ENCODE data around the gene TBC1D14.

The TBC1D14 gene

GRCh38 chr4:7004331-7004730 lies 94.7 kb downstream of the TBC1D14 start:
- no peak for DNase-seq

- DNase-seq, result no peak
These were observed 95.9 kb downstream of the TBC1D14 start for GRCh38 chr4:7005571-7005970.

- no peak for DNase-seq
These were observed 96.8 kb downstream of the TBC1D14 start for GRCh38 chr4:7006411-7006810.

- no peak for DNase-seq
These were observed 97.7 kb downstream of the TBC1D14 start for GRCh38 chr4:7007142-7007907.

- DNase-seq, result no peak
These were observed 98.3 kb downstream of the TBC1D14 start for GRCh38 chr4:7007944-7008343.

- no peak for DNase-seq
These were observed 99.9 kb downstream of the TBC1D14 start for GRCh38 chr4:7009564-7009963.

GRCh38 chr4:7013175-7013574 lies 103.5 kb downstream of the TBC1D14 start:
- no peak for DNase-seq

GRCh38 chr4:7014815-7015214 lies 105.2 kb downstream of the TBC1D14 start:
- no peak for DNase-seq

GRCh38 chr4:7015383-7016035 lies 105.9 kb downstream of the TBC1D14 start:
- DNase-seq, result no peak

GRCh38 chr4:7016086-7016485 lies 106.5 kb downstream of the TBC1D14 start:
- no peak for DNase-seq

- no peak for DNase-seq
These were observed 106.9 kb downstream of the TBC1D14 start for GRCh38 chr4:7016512-7016911.

- no peak for DNase-seq
These were observed 107.9 kb downstream of the TBC1D14 start for GRCh38 chr4:7017446-7018048.

- DNase-seq, result no peak
These were observed 108.7 kb downstream of the TBC1D14 start for GRCh38 chr4:7018281-7018680.

GRCh38 chr4:7019367-7019766 lies 109.7 kb downstream of the TBC1D14 start:
- DNase-seq, result no peak

- no peak for DNase-seq
These were observed 110.7 kb downstream of the TBC1D14 start for GRCh38 chr4:7020290-7020689.

- no peak for DNase-seq
These were observed 111.2 kb downstream of the TBC1D14 start for GRCh38 chr4:7020856-7021255.

GRCh38 chr4:7021355-7021754 lies 111.7 kb downstream of the TBC1D14 start:
- no peak for DNase-seq

GRCh38 chr4:7021930-7022664 lies 112.5 kb downstream of the TBC1D14 start:
- DNase-seq, result no peak

GRCh38 chr4:7023486-7023885 lies 113.9 kb downstream of the TBC1D14 start:
- DNase-seq, result no peak

GRCh38 chr4:7023901-7024300 lies 114.3 kb downstream of the TBC1D14 start:
- no peak for DNase-seq

- DNase-seq, result no peak
These were observed 114.8 kb downstream of the TBC1D14 start for GRCh38 chr4:7024336-7024890.

- no peak for DNase-seq
These were observed 115.5 kb downstream of the TBC1D14 start for GRCh38 chr4:7025040-7025602.

GRCh38 chr4:7026107-7026506 lies 116.5 kb downstream of the TBC1D14 start:
- DNase-seq, result no peak

Measured in RPMI8226 (cell line).